Measurements from ENCODE around the gene STOX2.

STOX2 gene

DNA sequence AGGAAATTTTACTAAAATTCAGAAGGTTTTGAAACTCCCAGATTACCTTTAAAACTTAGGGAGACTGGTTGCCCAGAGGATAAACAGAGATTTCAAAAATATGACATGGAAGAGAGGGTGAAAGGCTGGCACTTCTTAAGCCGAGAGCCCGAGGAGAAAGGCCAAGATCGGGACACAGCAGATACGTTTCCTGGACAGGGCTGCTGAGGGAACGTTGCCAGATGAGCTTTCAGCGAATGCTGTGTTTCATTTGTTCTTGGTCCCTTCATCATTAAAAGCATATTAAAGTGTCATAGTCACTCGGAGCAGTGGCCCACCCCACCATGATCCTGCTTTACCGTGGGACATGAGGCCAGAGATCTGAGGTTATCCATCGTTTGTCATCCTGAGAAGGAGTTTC is 37.9 kb upstream of the STOX2 start:
- DNase-seq (ENCODE audit: low read depth, low spot score) = no peak
- Histone ChIP-seq H3K27ac (no peak overlapping the region), H3K36me3 (ENCODE audit: insufficient read depth, low read length) (no peaks in the 10 kb centered on the region), H3K4me3 (no peak overlapping the region), H3K9ac (ENCODE audit: insufficient read length) (no peak overlapping the region), H3K9me3 (ENCODE audit: low read depth, low read length) (no peaks in the 10 kb centered on the region)
- TF ChIP-seq POLR2AphosphoS5 (IDR thresholded peaks at IDR 0.05; ENCODE audit: borderline replicate concordance, low read depth, low read length) (no peak), EZH2 (IDR thresholded peaks at IDR 0.05) (no peak), FOXP2 (optimal IDR thresholded peaks at IDR 0.05; ENCODE audit: control extremely low read depth, extremely low read length, insufficient read depth) (no peak)

DNA sequence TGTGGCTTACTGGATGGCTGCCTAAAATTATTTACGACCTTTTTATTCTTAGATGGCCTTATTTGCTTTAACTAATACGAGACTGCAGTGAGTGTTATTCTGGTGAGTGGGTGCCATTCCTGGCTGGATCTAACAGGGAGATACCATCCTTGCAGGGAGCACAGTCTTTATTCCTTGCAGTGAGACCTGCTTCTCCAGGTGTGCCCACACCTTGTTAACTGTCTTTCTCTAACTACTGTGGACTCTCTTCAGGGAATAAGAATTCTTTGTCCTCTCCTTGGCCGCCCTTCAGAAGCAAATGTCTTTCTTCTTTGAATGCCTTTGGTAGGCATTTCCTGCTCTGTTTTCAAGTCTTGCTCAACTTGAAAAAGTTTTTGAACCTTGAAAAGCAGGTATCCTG is 34.1 kb upstream of the STOX2 start:
- H3K9me3 ChIP-seq (ENCODE audit: low read depth, low read length) = no peaks in the 10 kb centered on the region
- DNase-seq (ENCODE audit: low read depth, low spot score) = no peak
- H3K27ac ChIP-seq = no peak overlapping the region; the same call in 1 of the 2 replicates
- no peak overlapping the region for H3K9ac ChIP-seq (ENCODE audit: insufficient read length)
- H3K36me3 ChIP-seq (ENCODE audit: insufficient read depth, low read length) = no peaks in the 10 kb centered on the region
- TF ChIP-seq FOXP2 (optimal IDR thresholded peaks at IDR 0.05; ENCODE audit: control extremely low read depth, extremely low read length, insufficient read depth) = no peak
- no peak for TF ChIP-seq EZH2 (IDR thresholded peaks at IDR 0.05)
- no peak for TF ChIP-seq POLR2AphosphoS5 (IDR thresholded peaks at IDR 0.05; ENCODE audit: borderline replicate concordance, low read depth, low read length)
- no peak overlapping the region for H3K4me3 ChIP-seq

DNA sequence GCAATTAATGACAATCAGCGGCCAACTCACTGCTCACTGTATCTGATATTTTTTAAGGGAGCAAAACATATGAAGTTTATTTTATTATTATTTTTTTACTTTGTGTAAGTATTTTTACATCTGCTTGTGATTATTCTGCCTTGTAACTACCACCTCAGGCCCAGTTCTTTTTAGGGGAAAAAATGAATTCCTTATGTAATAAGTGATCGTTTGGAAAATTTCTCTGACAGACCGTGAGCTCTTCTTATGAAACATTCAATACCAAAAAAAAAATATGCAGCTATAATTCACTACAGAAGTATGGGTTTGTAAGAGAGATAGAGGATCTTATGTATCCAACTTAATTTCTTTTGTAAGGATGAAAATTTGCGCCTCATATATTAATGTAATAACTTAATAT is 33.5 kb upstream of the STOX2 start:
- no peak overlapping the region for H3K9ac ChIP-seq (ENCODE audit: insufficient read length)
- H3K27ac ChIP-seq = peak overlapping the region; percentile 77
- no peaks in the 10 kb centered on the region for H3K9me3 ChIP-seq (ENCODE audit: low read depth, low read length)
- DNase-seq (ENCODE audit: low read depth, low spot score) = no peak
- no peaks in the 10 kb centered on the region for H3K36me3 ChIP-seq (ENCODE audit: insufficient read depth, low read length)
- peak overlapping the region; percentile 32 for H3K4me3 ChIP-seq
- TF ChIP-seq EZH2 (IDR thresholded peaks at IDR 0.05) = no peak
- no peak for TF ChIP-seq FOXP2 (optimal IDR thresholded peaks at IDR 0.05; ENCODE audit: control extremely low read depth, extremely low read length, insufficient read depth)
- TF ChIP-seq POLR2AphosphoS5 (IDR thresholded peaks at IDR 0.05; ENCODE audit: borderline replicate concordance, low read depth, low read length) = no peak

DNA sequence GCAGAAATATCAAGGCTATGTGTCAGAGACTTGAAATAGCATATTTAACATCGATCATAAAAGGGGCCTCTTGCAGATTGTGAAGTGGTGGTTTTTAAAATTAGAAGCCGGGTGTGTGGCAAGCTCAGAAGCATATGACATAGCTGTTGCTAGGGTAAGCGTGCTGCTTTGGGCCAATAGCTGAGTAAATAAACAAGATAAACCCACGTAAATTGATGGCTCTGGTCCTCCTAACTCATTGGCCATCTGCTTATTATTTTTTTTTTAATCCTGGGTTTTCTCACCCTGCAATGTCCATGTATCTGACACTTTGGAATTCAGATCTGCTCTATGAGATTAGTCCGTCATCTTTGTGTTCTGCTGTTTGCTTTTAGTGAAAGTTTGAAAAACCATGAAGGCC is 32.6 kb upstream of the STOX2 start:
- DNase-seq (ENCODE audit: low read depth, low spot score) = no peak
- TF ChIP-seq POLR2AphosphoS5 (IDR thresholded peaks at IDR 0.05; ENCODE audit: borderline replicate concordance, low read depth, low read length) = no peak
- no peak for TF ChIP-seq FOXP2 (optimal IDR thresholded peaks at IDR 0.05; ENCODE audit: control extremely low read depth, extremely low read length, insufficient read depth)
- no peak for TF ChIP-seq EZH2 (IDR thresholded peaks at IDR 0.05)
- H3K4me3 ChIP-seq = peak overlapping the region; percentile 32; the same call in 1 of the 2 replicates
- peak overlapping the region; percentile 14; the same call in 1 of the 2 replicates for H3K27ac ChIP-seq
- no peak overlapping the region for H3K9ac ChIP-seq (ENCODE audit: insufficient read length)
- H3K36me3 ChIP-seq (ENCODE audit: insufficient read depth, low read length) = no peaks in the 10 kb centered on the region
- H3K9me3 ChIP-seq (ENCODE audit: low read depth, low read length) = no peaks in the 10 kb centered on the region

DNA sequence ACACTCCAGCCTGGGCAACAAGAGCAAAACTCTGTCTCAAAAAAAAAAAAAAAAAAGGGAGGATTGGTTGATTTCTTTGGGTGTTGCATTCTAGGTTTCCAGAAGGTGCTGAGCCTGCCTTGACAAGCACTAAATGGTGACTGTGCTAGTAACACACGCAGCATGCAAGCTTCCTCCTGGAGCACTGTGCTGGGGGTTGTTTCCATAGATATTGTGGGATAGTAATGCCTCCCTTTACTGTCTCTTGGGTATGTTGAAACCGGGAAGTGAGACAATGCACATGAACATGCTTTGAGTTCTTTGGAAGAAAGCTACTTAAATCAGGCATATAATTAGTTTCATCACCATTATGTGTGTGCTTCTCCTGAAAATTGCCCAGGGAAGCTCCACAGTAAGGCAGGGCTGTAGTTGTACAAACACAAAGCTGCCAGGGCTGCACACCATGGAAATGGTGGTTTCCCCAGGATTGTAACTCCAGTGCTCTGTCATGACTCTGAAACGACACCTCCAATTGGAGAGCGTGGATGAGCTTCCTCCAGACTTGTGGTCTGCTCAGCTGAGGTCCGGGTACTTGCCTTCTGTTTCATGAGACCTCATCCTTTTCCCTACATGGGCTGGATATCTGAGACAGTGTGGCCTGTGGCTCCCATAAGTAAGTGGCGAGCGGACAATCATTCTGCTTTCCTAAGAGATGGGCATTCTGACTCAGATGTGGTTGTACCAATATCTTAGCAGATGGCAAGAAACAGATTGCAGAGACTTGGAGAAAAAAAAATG is 31.5 kb upstream of the STOX2 start:
- no peaks in the 10 kb centered on the region for H3K36me3 ChIP-seq (ENCODE audit: insufficient read depth, low read length)
- H3K27ac ChIP-seq = no peak overlapping the region
- H3K9me3 ChIP-seq (ENCODE audit: low read depth, low read length) = no peaks in the 10 kb centered on the region
- H3K9ac ChIP-seq (ENCODE audit: insufficient read length) = no peak overlapping the region
- TF ChIP-seq FOXP2 (optimal IDR thresholded peaks at IDR 0.05; ENCODE audit: control extremely low read depth, extremely low read length, insufficient read depth) (no peak), POLR2AphosphoS5 (IDR thresholded peaks at IDR 0.05; ENCODE audit: borderline replicate concordance, low read depth, low read length) (no peak), EZH2 (IDR thresholded peaks at IDR 0.05) (no peak)
- no peak for DNase-seq (ENCODE audit: low read depth, low spot score)
- no peak overlapping the region for H3K4me3 ChIP-seq

DNA sequence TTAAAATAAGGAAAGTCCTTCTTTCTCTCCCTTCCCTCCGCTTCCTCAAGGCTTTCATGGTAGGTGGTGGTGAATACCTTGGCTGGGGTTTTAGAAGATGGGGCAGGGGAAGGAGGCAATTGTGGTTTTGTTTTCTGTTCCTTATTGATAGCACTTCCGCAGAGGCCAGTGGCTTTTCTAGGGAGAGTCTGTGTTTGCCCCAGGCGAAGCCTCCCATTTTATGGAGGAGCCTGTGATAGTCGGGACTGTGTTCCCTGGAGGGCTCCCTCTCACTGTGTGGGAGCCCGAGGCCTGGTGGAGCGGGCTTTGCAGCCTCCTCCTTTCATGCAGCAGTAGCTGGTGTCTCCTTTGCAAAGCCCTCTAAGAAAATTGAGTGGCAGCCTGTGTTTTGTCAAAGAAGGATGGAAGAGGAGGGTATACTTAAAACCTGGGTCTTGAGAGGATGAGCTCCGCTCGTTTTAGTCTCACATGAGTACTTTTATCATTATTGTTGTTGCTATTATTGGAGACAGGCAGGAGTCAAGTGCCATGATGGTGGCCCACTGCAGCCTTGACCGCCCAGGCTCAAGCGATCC is 29.8 kb upstream of the STOX2 start:
- Histone ChIP-seq H3K27ac (no peak overlapping the region), H3K9me3 (ENCODE audit: low read depth, low read length) (no peaks in the 10 kb centered on the region), H3K4me3 (no peak overlapping the region), H3K36me3 (ENCODE audit: insufficient read depth, low read length) (no peaks in the 10 kb centered on the region), H3K9ac (ENCODE audit: insufficient read length) (no peak overlapping the region)
- TF ChIP-seq EZH2 (IDR thresholded peaks at IDR 0.05) = no peak
- no peak for TF ChIP-seq FOXP2 (optimal IDR thresholded peaks at IDR 0.05; ENCODE audit: control extremely low read depth, extremely low read length, insufficient read depth)
- no peak for TF ChIP-seq POLR2AphosphoS5 (IDR thresholded peaks at IDR 0.05; ENCODE audit: borderline replicate concordance, low read depth, low read length)
- DNase-seq (ENCODE audit: low read depth, low spot score) = no peak

DNA sequence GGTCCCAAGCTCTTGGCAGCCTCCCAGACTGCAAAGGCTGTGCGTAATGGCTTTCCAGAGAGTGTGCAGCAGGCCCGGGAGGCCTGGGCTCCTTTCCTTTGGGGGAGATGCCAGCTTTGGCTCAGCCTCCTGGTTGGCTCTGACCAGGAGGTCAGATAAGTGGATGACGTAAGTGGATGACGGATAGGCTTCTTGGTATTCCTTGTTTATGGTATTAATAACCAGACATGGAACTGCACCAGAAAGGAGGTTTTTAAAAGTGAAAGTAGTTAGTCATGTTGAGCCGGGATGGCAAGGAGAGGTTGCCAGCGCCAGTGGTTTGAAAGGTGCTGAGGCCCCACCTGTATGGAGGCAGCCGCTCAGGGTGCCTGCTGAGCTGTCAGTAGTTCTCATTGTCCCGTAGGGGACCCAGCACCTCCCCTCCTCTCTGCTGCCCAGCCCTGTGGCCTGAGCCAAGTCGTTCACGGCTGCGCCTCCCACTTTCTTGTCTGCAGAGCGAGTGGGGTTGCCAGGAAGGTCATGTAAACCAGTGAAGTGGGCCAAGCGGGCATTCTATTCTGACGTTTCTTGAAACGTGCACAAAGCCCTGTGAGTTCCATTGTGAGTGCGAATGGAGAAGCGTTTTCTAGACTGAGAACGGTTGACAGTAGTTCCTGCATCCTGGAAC is 28.7 kb upstream of the STOX2 start:
- Histone ChIP-seq H3K4me3 (peak overlapping the region; percentile 29; the same call in 1 of the 2 replicates), H3K36me3 (ENCODE audit: insufficient read depth, low read length) (no peaks in the 10 kb centered on the region), H3K9me3 (ENCODE audit: low read depth, low read length) (no peaks in the 10 kb centered on the region), H3K27ac (no peak overlapping the region), H3K9ac (ENCODE audit: insufficient read length) (no peak overlapping the region)
- DNase-seq (ENCODE audit: low read depth, low spot score) = no peak
- TF ChIP-seq FOXP2 (optimal IDR thresholded peaks at IDR 0.05; ENCODE audit: control extremely low read depth, extremely low read length, insufficient read depth) (no peak), EZH2 (IDR thresholded peaks at IDR 0.05) (no peak), POLR2AphosphoS5 (IDR thresholded peaks at IDR 0.05; ENCODE audit: borderline replicate concordance, low read depth, low read length) (no peak)

DNA sequence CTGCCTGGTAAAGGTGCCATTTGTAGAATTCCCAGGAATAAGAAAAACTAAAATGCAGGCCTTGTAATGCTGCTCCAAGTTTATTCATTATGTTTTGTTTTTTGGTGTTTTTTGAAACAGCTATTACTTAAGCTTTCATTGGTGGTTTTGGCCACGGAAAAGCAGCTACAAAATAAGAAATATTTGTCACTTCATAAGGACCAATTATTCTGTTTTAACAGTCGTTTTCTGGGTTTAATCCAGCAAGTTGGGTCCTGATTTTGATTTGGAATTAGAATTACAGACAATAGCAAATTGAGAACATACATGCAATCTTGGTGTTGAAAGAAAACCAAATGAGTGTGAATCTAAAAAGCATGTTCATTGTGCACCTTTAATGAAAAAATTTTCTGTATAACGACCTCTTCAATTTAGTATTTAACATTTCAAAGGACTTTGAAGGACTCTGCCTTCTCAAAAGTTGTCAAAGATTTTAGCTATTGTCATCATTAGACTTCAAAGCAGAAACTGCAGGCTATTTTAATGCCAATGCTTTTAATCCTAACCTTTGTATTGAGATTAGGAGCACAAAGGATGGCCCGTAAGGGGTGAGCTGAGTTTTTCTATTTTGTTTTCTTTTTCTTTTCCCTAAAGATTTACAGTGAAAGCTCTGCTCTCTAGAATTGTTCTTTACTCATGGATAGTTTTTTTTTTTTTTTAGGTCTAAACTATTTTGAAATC is 26.7 kb upstream of the STOX2 start:
- no peak overlapping the region for H3K9ac ChIP-seq (ENCODE audit: insufficient read length)
- no peaks in the 10 kb centered on the region for H3K9me3 ChIP-seq (ENCODE audit: low read depth, low read length)
- no peak overlapping the region for H3K27ac ChIP-seq
- no peak overlapping the region for H3K4me3 ChIP-seq
- DNase-seq (ENCODE audit: low read depth, low spot score) = no peak
- no peak for TF ChIP-seq POLR2AphosphoS5 (IDR thresholded peaks at IDR 0.05; ENCODE audit: borderline replicate concordance, low read depth, low read length)
- TF ChIP-seq FOXP2 (optimal IDR thresholded peaks at IDR 0.05; ENCODE audit: control extremely low read depth, extremely low read length, insufficient read depth) = no peak
- no peak for TF ChIP-seq EZH2 (IDR thresholded peaks at IDR 0.05)
- no peaks in the 10 kb centered on the region for H3K36me3 ChIP-seq (ENCODE audit: insufficient read depth, low read length)

Data from SK-N-MC (cell line).